Glutamatergic neuron (in vitro differentiated cells): ENCODE data around the gene LRRC17. TPM values are rescaled to one million over a fixed set of nuclear protein-coding genes. Genes with fewer than 3 reads are reported as not detected.

Experiments used
- DNase-seq: peaks from one replicate; pipeline ENCODE4 v3.0.0; 2022
- H3K27ac Mint-ChIP-seq: one replicate; pipeline ENCODE4 v1.8.0; 2020; ENCODE audit warnings: mild to moderate bottlenecking, mixed read lengths, inconsistent platforms; ENCODE audit not compliant: unreplicated experiment
- H3K27me3 Mint-ChIP-seq: one replicate; pipeline ENCODE4 v1.8.0; 2020; ENCODE audit warnings: mild to moderate bottlenecking, moderate library complexity, mixed read lengths, inconsistent platforms; ENCODE audit not compliant: unreplicated experiment
- H3K36me3 Mint-ChIP-seq: one replicate; pipeline ENCODE4 v1.8.0; 2020; ENCODE audit warnings: mild to moderate bottlenecking, mixed read lengths, inconsistent platforms; ENCODE audit not compliant: unreplicated experiment
- H3K4me1 Mint-ChIP-seq: one replicate; pipeline ENCODE4 v1.8.0; 2020; ENCODE audit warnings: mild to moderate bottlenecking, low read depth, mixed read lengths, inconsistent platforms; ENCODE audit not compliant: unreplicated experiment
- H3K4me3 Mint-ChIP-seq: one replicate; pipeline ENCODE4 v1.8.0; 2020; ENCODE audit warnings: mild to moderate bottlenecking, mixed read lengths, inconsistent platforms; ENCODE audit not compliant: unreplicated experiment
- H3K9me3 Mint-ChIP-seq: one replicate; pipeline ENCODE4 v1.8.0; 2020; ENCODE audit warnings: mild to moderate bottlenecking, moderate library complexity, mixed read lengths, inconsistent platforms; ENCODE audit not compliant: unreplicated experiment
- CTCF ChIP-seq: fragments of 200-600 bp; sonication (generic); IDR thresholded peaks from one replicate; pipeline ENCODE4 v1.5.0; 2021; ENCODE audit not compliant: partially characterized antibody, unreplicated experiment
- total RNA-seq: library from RNA; stranded (reverse); fragmentation: NEBNext Ultra II Directional; extraction: Animal tissue kit (Norgen Biotek cat#: 25700); gene quantifications from one replicate; pipeline ENCODE4 v1.2.1, GENCODE V29; 2021; ENCODE audit not compliant: unreplicated experiment

LRRC17 gene
- total RNA-seq, 1 donor from 2014 or later = 0.34 TPM

GRCh38 chr7:102978284-102978683, 65.5 kb downstream of the LRRC17 start:
- TF ChIP-seq CTCF = no peak
- Mint-ChIP-seq H3K27ac (no peak overlapping the region), H3K4me3 (no peak overlapping the region), H3K4me1 (no peaks in the 10 kb centered on the region), H3K27me3 (no peaks in the 10 kb centered on the region), H3K9me3 (peaks cover 2% of the 10 kb centered on the region), H3K36me3 (peaks cover 9% of the 10 kb centered on the region)
- DNase-seq = no peak

DNA sequence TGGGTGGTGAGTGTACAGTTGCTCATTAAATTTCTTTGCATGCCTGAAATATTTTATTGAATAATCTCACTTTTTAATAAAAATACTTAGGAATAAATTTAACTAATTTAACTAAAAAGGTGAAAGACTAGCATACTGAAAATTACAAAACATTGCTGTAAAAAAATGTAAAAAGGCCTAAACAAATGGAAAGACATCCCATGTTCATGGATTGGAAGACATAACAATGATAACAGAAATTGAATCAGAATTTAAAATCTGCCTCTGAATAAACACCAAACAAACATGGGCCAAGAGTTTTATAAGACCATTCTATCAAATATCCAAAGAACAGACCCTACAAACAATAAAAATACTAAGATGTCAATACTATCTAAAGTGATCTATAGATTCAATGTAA, 66.9 kb downstream of the LRRC17 start:
- H3K4me3 Mint-ChIP-seq = no peak overlapping the region
- H3K27ac Mint-ChIP-seq = no peak overlapping the region
- H3K9me3 Mint-ChIP-seq = peaks cover 2% of the 10 kb centered on the region
- no peak for DNase-seq
- H3K4me1 Mint-ChIP-seq = no peaks in the 10 kb centered on the region
- no peaks in the 10 kb centered on the region for H3K27me3 Mint-ChIP-seq
- no peak for TF ChIP-seq CTCF
- peaks cover 5% of the 10 kb centered on the region for H3K36me3 Mint-ChIP-seq

- H3K4me3 Mint-ChIP-seq = no peak overlapping the region
- H3K4me1 Mint-ChIP-seq = no peaks in the 10 kb centered on the region
- TF ChIP-seq CTCF = no peak
- H3K27ac Mint-ChIP-seq = no peak overlapping the region
- peaks cover 5% of the 10 kb centered on the region for H3K36me3 Mint-ChIP-seq
- peaks cover 2% of the 10 kb centered on the region for H3K9me3 Mint-ChIP-seq
- DNase-seq = no peak
- H3K27me3 Mint-ChIP-seq = no peaks in the 10 kb centered on the region
These were observed 68.7 kb downstream of the LRRC17 start for GRCh38 chr7:102981451-102981850.

DNA sequence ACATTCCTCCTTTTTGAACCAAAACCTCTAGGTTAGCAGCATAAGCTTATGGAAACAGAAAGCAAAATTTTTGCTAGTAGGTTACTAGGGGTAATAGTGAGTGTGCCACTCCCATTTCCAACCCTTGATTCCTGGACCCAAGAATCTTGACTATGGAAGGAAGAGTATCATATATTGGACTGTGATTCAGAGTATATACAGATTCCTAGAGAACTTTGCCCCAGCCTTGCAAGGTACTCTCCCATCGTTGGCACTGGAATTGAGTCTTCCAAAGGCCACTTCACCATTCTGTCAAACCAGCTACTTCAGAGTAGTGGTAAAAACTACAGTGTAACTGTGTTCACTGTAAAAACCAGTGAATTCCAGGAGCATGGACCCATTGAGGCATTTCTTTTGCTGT, 69.4 kb downstream of the LRRC17 start:
- H3K4me3 Mint-ChIP-seq = no peak overlapping the region
- no peak for TF ChIP-seq CTCF
- H3K27ac Mint-ChIP-seq = no peak overlapping the region
- H3K9me3 Mint-ChIP-seq = no peaks in the 10 kb centered on the region
- H3K36me3 Mint-ChIP-seq = peaks cover 5% of the 10 kb centered on the region
- no peaks in the 10 kb centered on the region for H3K27me3 Mint-ChIP-seq
- no peak for DNase-seq
- H3K4me1 Mint-ChIP-seq = no peaks in the 10 kb centered on the region

DNA sequence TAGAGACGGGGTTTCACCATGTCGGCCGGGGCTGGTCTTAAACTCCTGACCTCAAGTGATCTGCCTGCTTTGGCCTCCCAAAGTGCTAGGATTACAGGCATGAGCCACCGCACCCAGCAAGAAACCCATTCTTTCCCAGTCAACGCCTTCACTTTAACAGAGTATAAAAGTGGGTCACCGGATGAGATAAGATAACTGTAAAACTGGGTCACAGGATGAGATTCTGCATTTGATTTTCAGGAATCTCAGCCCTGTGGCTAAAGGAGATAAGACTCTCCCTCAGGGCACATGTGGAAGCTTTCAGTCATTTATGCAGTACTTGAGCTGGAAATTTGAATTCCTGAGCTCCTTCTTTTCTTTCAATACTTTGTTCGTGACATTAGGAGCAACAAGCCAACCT, 70.8 kb downstream of the LRRC17 start:
- TF ChIP-seq CTCF = no peak
- Mint-ChIP-seq H3K9me3 (no peaks in the 10 kb centered on the region), H3K27me3 (no peaks in the 10 kb centered on the region), H3K4me3 (no peak overlapping the region), H3K4me1 (no peaks in the 10 kb centered on the region), H3K27ac (no peak overlapping the region), H3K36me3 (peaks cover 5% of the 10 kb centered on the region)
- no peak for DNase-seq
